ENCODE results near the gene MLH1.

MLH1 gene

GRCh38 chr3:37071921-37072320, 78.6 kb downstream of the MLH1 start:
- H3K27me3 Mint-ChIP-seq, result no peaks in the 10 kb centered on the region
- peaks cover 46% of the 10 kb centered on the region for H3K36me3 Mint-ChIP-seq (ENCODE audit: low read depth)
- no peak overlapping the region for H3K27ac Mint-ChIP-seq
- H3K4me3 Mint-ChIP-seq, result no peak overlapping the region
- H3K9me3 Mint-ChIP-seq, result no peaks in the 10 kb centered on the region
- DNase-seq, result no peak
- H3K4me1 Mint-ChIP-seq (ENCODE audit: low read depth), result peaks cover 15% of the 10 kb centered on the region

- Mint-ChIP-seq H3K9me3 (no peaks in the 10 kb centered on the region), H3K36me3 (ENCODE audit: low read depth) (peaks cover 52% of the 10 kb centered on the region), H3K4me1 (ENCODE audit: low read depth) (peaks cover 15% of the 10 kb centered on the region), H3K27me3 (no peaks in the 10 kb centered on the region), H3K27ac (peak overlapping the region; percentile 6), H3K4me3 (no peak overlapping the region)
- no peak for DNase-seq
Measured at GRCh38 chr3:37072892-37073291, 79.6 kb downstream of the MLH1 start.

GRCh38 chr3:37074178-37074577, 80.9 kb downstream of the MLH1 start:
- no peaks in the 10 kb centered on the region for H3K27me3 Mint-ChIP-seq
- no peak overlapping the region for H3K27ac Mint-ChIP-seq
- H3K4me3 Mint-ChIP-seq, result no peak overlapping the region
- peaks cover 50% of the 10 kb centered on the region for H3K36me3 Mint-ChIP-seq (ENCODE audit: low read depth)
- peaks cover 15% of the 10 kb centered on the region for H3K4me1 Mint-ChIP-seq (ENCODE audit: low read depth)
- DNase-seq, result no peak
- no peaks in the 10 kb centered on the region for H3K9me3 Mint-ChIP-seq

GRCh38 chr3:37075955-37076354, 82.6 kb downstream of the MLH1 start:
- no peak for DNase-seq
- H3K27ac Mint-ChIP-seq, result no peak overlapping the region
- peaks cover 54% of the 10 kb centered on the region for H3K36me3 Mint-ChIP-seq (ENCODE audit: low read depth)
- H3K4me3 Mint-ChIP-seq, result no peak overlapping the region
- no peaks in the 10 kb centered on the region for H3K9me3 Mint-ChIP-seq
- H3K4me1 Mint-ChIP-seq (ENCODE audit: low read depth), result peaks cover 15% of the 10 kb centered on the region
- no peaks in the 10 kb centered on the region for H3K27me3 Mint-ChIP-seq

GRCh38 chr3:37082317-37082716, 89.0 kb downstream of the MLH1 start:
- Mint-ChIP-seq H3K36me3 (ENCODE audit: low read depth) (peaks cover 50% of the 10 kb centered on the region), H3K27me3 (no peaks in the 10 kb centered on the region)

GRCh38 chr3:37086918-37087317, 93.6 kb downstream of the MLH1 start:
- peak overlapping the region; percentile 9 for H3K27ac Mint-ChIP-seq
- DNase-seq, result no peak
- peaks cover 63% of the 10 kb centered on the region for H3K36me3 Mint-ChIP-seq (ENCODE audit: low read depth)
- H3K9me3 Mint-ChIP-seq, result no peaks in the 10 kb centered on the region
- H3K4me3 Mint-ChIP-seq, result no peak overlapping the region
- no peaks in the 10 kb centered on the region for H3K27me3 Mint-ChIP-seq
- H3K4me1 Mint-ChIP-seq (ENCODE audit: low read depth), result peaks cover 2% of the 10 kb centered on the region

More at GRCh38 chr3:37082317-37082716, 89.0 kb downstream of the MLH1 start:
- no peak overlapping the region for H3K27ac Mint-ChIP-seq
- H3K9me3 Mint-ChIP-seq, result no peaks in the 10 kb centered on the region
- no peak overlapping the region for H3K4me3 Mint-ChIP-seq
- peaks cover 2% of the 10 kb centered on the region for H3K4me1 Mint-ChIP-seq (ENCODE audit: low read depth)
- DNase-seq, result no peak

- H3K27ac Mint-ChIP-seq, result no peak overlapping the region
- no peak for DNase-seq
- H3K9me3 Mint-ChIP-seq, result no peaks in the 10 kb centered on the region
- peaks cover 2% of the 10 kb centered on the region for H3K4me1 Mint-ChIP-seq (ENCODE audit: low read depth)
- no peaks in the 10 kb centered on the region for H3K27me3 Mint-ChIP-seq
- no peak overlapping the region for H3K4me3 Mint-ChIP-seq
- H3K36me3 Mint-ChIP-seq (ENCODE audit: low read depth), result peaks cover 63% of the 10 kb centered on the region
Measured at GRCh38 chr3:37087870-37088269, 94.6 kb downstream of the MLH1 start.

GRCh38 chr3:37092484-37092883, 99.2 kb downstream of the MLH1 start:
- DNase-seq, result no peak
- H3K27me3 Mint-ChIP-seq, result no peaks in the 10 kb centered on the region
- no peaks in the 10 kb centered on the region for H3K4me1 Mint-ChIP-seq (ENCODE audit: low read depth)
- peaks cover 55% of the 10 kb centered on the region for H3K36me3 Mint-ChIP-seq (ENCODE audit: low read depth)
- H3K27ac Mint-ChIP-seq, result no peak overlapping the region
- no peaks in the 10 kb centered on the region for H3K9me3 Mint-ChIP-seq
- H3K4me3 Mint-ChIP-seq, result no peak overlapping the region

- no peaks in the 10 kb centered on the region for H3K27me3 Mint-ChIP-seq
- no peaks in the 10 kb centered on the region for H3K9me3 Mint-ChIP-seq
- no peak overlapping the region for H3K4me3 Mint-ChIP-seq
- H3K4me1 Mint-ChIP-seq (ENCODE audit: low read depth), result no peaks in the 10 kb centered on the region
- peaks cover 45% of the 10 kb centered on the region for H3K36me3 Mint-ChIP-seq (ENCODE audit: low read depth)
- H3K27ac Mint-ChIP-seq, result no peak overlapping the region
- DNase-seq, result no peak
Measured at GRCh38 chr3:37093481-37093880, 100.2 kb downstream of the MLH1 start.

- Mint-ChIP-seq H3K36me3 (ENCODE audit: low read depth) (peaks cover 40% of the 10 kb centered on the region), H3K4me1 (ENCODE audit: low read depth) (no peaks in the 10 kb centered on the region), H3K9me3 (no peaks in the 10 kb centered on the region), H3K27ac (no peak overlapping the region), H3K27me3 (no peaks in the 10 kb centered on the region), H3K4me3 (no peak overlapping the region)
- no peak for DNase-seq
Measured at GRCh38 chr3:37094636-37095035, 101.3 kb downstream of the MLH1 start.

- H3K36me3 Mint-ChIP-seq (ENCODE audit: low read depth), result peaks cover 26% of the 10 kb centered on the region
- H3K4me3 Mint-ChIP-seq, result no peak overlapping the region
- H3K4me1 Mint-ChIP-seq (ENCODE audit: low read depth), result no peaks in the 10 kb centered on the region
- no peaks in the 10 kb centered on the region for H3K9me3 Mint-ChIP-seq
- DNase-seq, result no peak
- H3K27ac Mint-ChIP-seq, result no peak overlapping the region
- H3K27me3 Mint-ChIP-seq, result no peaks in the 10 kb centered on the region
Measured at GRCh38 chr3:37096288-37096687, 103.0 kb downstream of the MLH1 start.

- no peak overlapping the region for H3K27ac Mint-ChIP-seq
Measured at GRCh38 chr3:37096975-37097374, 103.7 kb downstream of the MLH1 start.

GRCh38 chr3:37097776-37098175, 104.5 kb downstream of the MLH1 start:
- H3K27ac Mint-ChIP-seq, result no peak overlapping the region
- DNase-seq, result no peak

More at GRCh38 chr3:37096975-37097374, 103.7 kb downstream of the MLH1 start:
- Mint-ChIP-seq H3K36me3 (ENCODE audit: low read depth) (peaks cover 22% of the 10 kb centered on the region), H3K4me1 (ENCODE audit: low read depth) (no peaks in the 10 kb centered on the region), H3K9me3 (no peaks in the 10 kb centered on the region), H3K27me3 (no peaks in the 10 kb centered on the region), H3K4me3 (no peak overlapping the region)
- DNase-seq, result no peak

GRCh38 chr3:37098884-37099283, 105.6 kb downstream of the MLH1 start:
- H3K27ac Mint-ChIP-seq, result no peak overlapping the region
- no peak for DNase-seq
- no peak overlapping the region for H3K4me3 Mint-ChIP-seq
- H3K27me3 Mint-ChIP-seq, result no peaks in the 10 kb centered on the region
- no peaks in the 10 kb centered on the region for H3K9me3 Mint-ChIP-seq
- peaks cover 11% of the 10 kb centered on the region for H3K36me3 Mint-ChIP-seq (ENCODE audit: low read depth)
- no peaks in the 10 kb centered on the region for H3K4me1 Mint-ChIP-seq (ENCODE audit: low read depth)

More at GRCh38 chr3:37097776-37098175, 104.5 kb downstream of the MLH1 start:
- Mint-ChIP-seq H3K27me3 (no peaks in the 10 kb centered on the region), H3K4me3 (no peak overlapping the region), H3K36me3 (ENCODE audit: low read depth) (peaks cover 17% of the 10 kb centered on the region), H3K9me3 (no peaks in the 10 kb centered on the region), H3K4me1 (ENCODE audit: low read depth) (no peaks in the 10 kb centered on the region)

GRCh38 chr3:37099469-37099868, 106.2 kb downstream of the MLH1 start:
- no peaks in the 10 kb centered on the region for H3K9me3 Mint-ChIP-seq
- no peaks in the 10 kb centered on the region for H3K4me1 Mint-ChIP-seq (ENCODE audit: low read depth)
- no peak overlapping the region for H3K4me3 Mint-ChIP-seq
- peaks cover 8% of the 10 kb centered on the region for H3K36me3 Mint-ChIP-seq (ENCODE audit: low read depth)
- no peaks in the 10 kb centered on the region for H3K27me3 Mint-ChIP-seq
- DNase-seq, result no peak
- no peak overlapping the region for H3K27ac Mint-ChIP-seq

GRCh38 chr3:37100411-37100810, 107.1 kb downstream of the MLH1 start:
- H3K9me3 Mint-ChIP-seq, result no peaks in the 10 kb centered on the region
- no peak overlapping the region for H3K4me3 Mint-ChIP-seq
- peaks cover 2% of the 10 kb centered on the region for H3K36me3 Mint-ChIP-seq (ENCODE audit: low read depth)
- no peak overlapping the region for H3K27ac Mint-ChIP-seq
- H3K27me3 Mint-ChIP-seq, result no peaks in the 10 kb centered on the region
- H3K4me1 Mint-ChIP-seq (ENCODE audit: low read depth), result no peaks in the 10 kb centered on the region
- no peak for DNase-seq
